ENCODE results near the gene HDHD2.

Gene HDHD2

GRCh38 chr18:47062471-47062870 lies 87.8 kb downstream of the HDHD2 start:
- DNase-seq (ENCODE audit: low read depth), result no peak
